ENCODE results near the gene PTX4.

PTX4 gene

GRCh38 chr16:1459967-1460366 is 28.8 kb downstream of the PTX4 start:
- DNase-seq (ENCODE audit: low spot score): no peak

- no peak for DNase-seq (ENCODE audit: low spot score)
These were observed 29.8 kb downstream of the PTX4 start for GRCh38 chr16:1458977-1459341.

GRCh38 chr16:1458336-1458976 is 30.3 kb downstream of the PTX4 start:
- DNase-seq (ENCODE audit: low spot score): no peak

GRCh38 chr16:1457489-1458245 is 31.1 kb downstream of the PTX4 start:
- no peak for DNase-seq (ENCODE audit: low spot score)

- DNase-seq (ENCODE audit: low spot score): no peak
These were observed 31.8 kb downstream of the PTX4 start for GRCh38 chr16:1456951-1457350.

GRCh38 chr16:1455190-1456171 is 33.3 kb downstream of the PTX4 start:
- DNase-seq (ENCODE audit: low spot score): no peak

GRCh38 chr16:1454561-1454960 is 34.2 kb downstream of the PTX4 start:
- no peak for DNase-seq (ENCODE audit: low spot score)

- DNase-seq (ENCODE audit: low spot score): no peak
These were observed 35.4 kb downstream of the PTX4 start for GRCh38 chr16:1453316-1453715.

- no peak for DNase-seq (ENCODE audit: low spot score)
These were observed 36.2 kb downstream of the PTX4 start for GRCh38 chr16:1452530-1452929.

GRCh38 chr16:1451702-1452392 is 36.9 kb downstream of the PTX4 start:
- no peak for DNase-seq (ENCODE audit: low spot score)

- DNase-seq (ENCODE audit: low spot score): no peak
These were observed 37.9 kb downstream of the PTX4 start for GRCh38 chr16:1450841-1451240.

- no peak for DNase-seq (ENCODE audit: low spot score)
These were observed 38.5 kb downstream of the PTX4 start for GRCh38 chr16:1450218-1450617.

- no peak for DNase-seq (ENCODE audit: low spot score)
These were observed 39.4 kb downstream of the PTX4 start for GRCh38 chr16:1449201-1449788.

- no peak for DNase-seq (ENCODE audit: low spot score)
These were observed 40.1 kb downstream of the PTX4 start for GRCh38 chr16:1448536-1449116.

GRCh38 chr16:1447965-1448364 is 40.8 kb downstream of the PTX4 start:
- no peak for DNase-seq (ENCODE audit: low spot score)

- no peak for DNase-seq (ENCODE audit: low spot score)
These were observed 42.3 kb downstream of the PTX4 start for GRCh38 chr16:1446296-1447080.

GRCh38 chr16:1445518-1446203 is 43.1 kb downstream of the PTX4 start:
- DNase-seq (ENCODE audit: low spot score): no peak

GRCh38 chr16:1444730-1445517 is 43.8 kb downstream of the PTX4 start:
- DNase-seq (ENCODE audit: low spot score): no peak

All from kidney tubule cell (primary cell).